Karpas-422 (cell line): ENCODE results near the gene ZCCHC7. TPM values are rescaled to one million over a fixed set of nuclear protein-coding genes. Genes with fewer than 3 reads are reported as not detected.

Experiments
- DNase-seq: peaks from one replicate; pipeline ENCODE4 v3.0.0-alpha.2; 2015
- H2AFZ ChIP-seq: fragments of 200-600 bp; sonication (generic); 2 replicates; pipeline ENCODE4 v1.6.1; 2014; ENCODE audit warnings: antibody characterized with exemption, low read length, mixed read lengths
- H3K27ac ChIP-seq: fragments of 200-600 bp; sonication (generic); 2 replicates; pipeline ENCODE4 v1.5.1; 2014; ENCODE audit warnings: mild to moderate bottlenecking, low read length, moderate library complexity
- H3K27me3 ChIP-seq: fragments of 200-600 bp; sonication (generic); 2 replicates; pipeline ENCODE4 v1.6.1; 2014; ENCODE audit warnings: low read length, mixed read lengths
- H3K36me3 ChIP-seq: fragments of 200-600 bp; sonication (generic); 2 replicates; pipeline ENCODE4 v1.6.1; 2014; ENCODE audit warnings: low read length, mixed read lengths; ENCODE audit not compliant: insufficient read depth
- H3K4me1 ChIP-seq: fragments of 200-600 bp; sonication (generic); 2 replicates; pipeline ENCODE4 v1.6.1; 2014; ENCODE audit warnings: mild to moderate bottlenecking, low read length, mixed read lengths
- H3K4me2 ChIP-seq: fragments of 200-600 bp; sonication (generic); 2 replicates; pipeline ENCODE4 v1.6.1; 2014; ENCODE audit warnings: low read length, low read depth, mild to moderate bottlenecking; ENCODE audit not compliant: poor library complexity, severe bottlenecking
- H3K4me3 ChIP-seq: fragments of 200-600 bp; sonication (generic); 2 replicates; pipeline ENCODE4 v1.5.1; 2014; ENCODE audit warnings: mild to moderate bottlenecking, antibody characterized with exemption, low read length, mixed read lengths
- H3K79me2 ChIP-seq: fragments of 200-600 bp; sonication (generic); 2 replicates; pipeline ENCODE4 v1.6.1; 2014; ENCODE audit warnings: mild to moderate bottlenecking, low read length, mixed read lengths
- H3K9ac ChIP-seq: fragments of 200-600 bp; sonication (generic); 2 replicates; pipeline ENCODE4 v1.6.0; 2014; ENCODE audit warnings: low read length
- H3K9me2 ChIP-seq: fragments of 200-600 bp; sonication (generic), shearing (Covaris generic); replicated peaks from 2 replicates; pipeline ENCODE4 v1.6.0; 2014; ENCODE audit warnings: mild to moderate bottlenecking, low read length, moderate library complexity; ENCODE audit not compliant: insufficient read depth
- H3K9me3 ChIP-seq: fragments of 300-700, 200-600 bp; sonication (generic); 2 replicates; pipeline ENCODE4 v1.6.1; 2014; ENCODE audit warnings: low read length, mixed read lengths
- H4K20me1 ChIP-seq: fragments of 200-600 bp; sonication (generic); 2 replicates; pipeline ENCODE4 v1.6.1; 2014; ENCODE audit warnings: mild to moderate bottlenecking, antibody characterized with exemption, low read length, low read depth; ENCODE audit not compliant: insufficient read depth
- total RNA-seq: library from RNA; depleted of rRNA; stranded (reverse); fragments of >200 nt; shearing (Covaris generic); gene quantifications from 2 replicates; pipeline ENCODE4 v1.2.3, GENCODE V29; 2014; ENCODE audit warnings: low replicate concordance

ZCCHC7 gene
- total RNA-seq, 1 experiment from 2014 or later, result 85.1 TPM

GRCh38 chr9:37324691-37325490 lies 204.5 kb downstream of the ZCCHC7 start:
- Histone ChIP-seq H3K4me2 (peak overlapping the region; percentile 58), H4K20me1 (no peaks in the 10 kb centered on the region), H3K27me3 (no peaks in the 10 kb centered on the region), H3K36me3 (0 out of 2 replicates have a peak, but pooled peaks cover 3% of the 10 kb centered on the region), H3K9me2 (no peaks in the 10 kb centered on the region), H2AFZ (no peak overlapping the region), H3K4me1 (peaks cover 82% of the 10 kb centered on the region), H3K9me3 (no peaks in the 10 kb centered on the region), H3K79me2 (peaks cover 36% of the 10 kb centered on the region), H3K27ac (peak overlapping the region; percentile 100), H3K9ac (peak overlapping the region; percentile 52), H3K4me3 (peak overlapping the region; percentile 19)
- peak; percentile 72 for DNase-seq

- H3K9ac ChIP-seq, result no peak overlapping the region
- no peaks in the 10 kb centered on the region for H3K9me3 ChIP-seq
- no peaks in the 10 kb centered on the region for H3K9me2 ChIP-seq
- no peaks in the 10 kb centered on the region for H3K27me3 ChIP-seq
- peak; percentile 61 for DNase-seq
- no peak overlapping the region for H3K4me3 ChIP-seq
- H2AFZ ChIP-seq, result no peak overlapping the region
- H3K4me2 ChIP-seq, result peak overlapping the region; percentile 58
- 0 out of 2 replicates have a peak, but pooled peaks cover 3% of the 10 kb centered on the region for H3K36me3 ChIP-seq
- peaks cover 40% of the 10 kb centered on the region for H3K79me2 ChIP-seq
- peak overlapping the region; percentile 100 for H3K27ac ChIP-seq
- H3K4me1 ChIP-seq, result peaks cover 91% of the 10 kb centered on the region
- no peaks in the 10 kb centered on the region for H4K20me1 ChIP-seq
These were observed 205.4 kb downstream of the ZCCHC7 start for GRCh38 chr9:37325778-37326177.

- Histone ChIP-seq H3K9me3 (no peaks in the 10 kb centered on the region), H3K4me2 (peak overlapping the region; percentile 58), H3K9ac (peak overlapping the region; percentile 43), H3K4me1 (peaks cover 100% of the 10 kb centered on the region), H3K79me2 (peaks cover 38% of the 10 kb centered on the region), H3K27me3 (no peaks in the 10 kb centered on the region), H2AFZ (no peak overlapping the region), H3K4me3 (no peak overlapping the region), H3K9me2 (no peaks in the 10 kb centered on the region), H3K27ac (peak overlapping the region; percentile 100), H3K36me3 (no peaks in the 10 kb centered on the region), H4K20me1 (no peaks in the 10 kb centered on the region)
- DNase-seq, result no peak
These were observed 207.2 kb downstream of the ZCCHC7 start for GRCh38 chr9:37327553-37327952.

- H3K27ac ChIP-seq, result peak overlapping the region; percentile 100
These were observed 208.3 kb downstream of the ZCCHC7 start for GRCh38 chr9:37328556-37329227.

GRCh38 chr9:37329576-37329975 lies 209.2 kb downstream of the ZCCHC7 start:
- peak; percentile 88 for DNase-seq
- H4K20me1 ChIP-seq, result no peaks in the 10 kb centered on the region
- H3K27me3 ChIP-seq, result no peaks in the 10 kb centered on the region
- no peaks in the 10 kb centered on the region for H3K9me3 ChIP-seq
- peaks cover 44% of the 10 kb centered on the region for H3K79me2 ChIP-seq
- H3K9ac ChIP-seq, result peak overlapping the region; percentile 16; the same call in 1 of the 2 replicates
- H3K4me1 ChIP-seq, result peaks cover 100% of the 10 kb centered on the region
- H3K9me2 ChIP-seq, result no peaks in the 10 kb centered on the region
- no peaks in the 10 kb centered on the region for H3K36me3 ChIP-seq
- no peak overlapping the region for H2AFZ ChIP-seq
- peak overlapping the region; percentile 100 for H3K27ac ChIP-seq
- peak overlapping the region; percentile 24 for H3K4me2 ChIP-seq
- H3K4me3 ChIP-seq, result no peak overlapping the region

More at GRCh38 chr9:37328556-37329227, 208.3 kb downstream of the ZCCHC7 start:
- Histone ChIP-seq H3K4me3 (no peak overlapping the region), H3K4me1 (peaks cover 100% of the 10 kb centered on the region), H3K27me3 (no peaks in the 10 kb centered on the region), H3K79me2 (peaks cover 38% of the 10 kb centered on the region), H3K36me3 (no peaks in the 10 kb centered on the region), H3K4me2 (peak overlapping the region; percentile 21), H3K9me3 (no peaks in the 10 kb centered on the region), H3K9ac (peak overlapping the region; percentile 22; the same call in 1 of the 2 replicates), H3K9me2 (no peaks in the 10 kb centered on the region), H2AFZ (no peak overlapping the region), H4K20me1 (no peaks in the 10 kb centered on the region)
- no peak for DNase-seq

- Histone ChIP-seq H3K4me2 (peak overlapping the region; percentile 24), H3K27ac (peak overlapping the region; percentile 100), H3K36me3 (no peaks in the 10 kb centered on the region), H3K9ac (no peak overlapping the region), H3K9me2 (no peaks in the 10 kb centered on the region), H2AFZ (no peak overlapping the region), H3K79me2 (peaks cover 28% of the 10 kb centered on the region), H4K20me1 (no peaks in the 10 kb centered on the region), H3K9me3 (no peaks in the 10 kb centered on the region), H3K27me3 (no peaks in the 10 kb centered on the region), H3K4me1 (peaks cover 100% of the 10 kb centered on the region), H3K4me3 (no peak overlapping the region)
- DNase-seq, result peak; percentile 58
These were observed 211.5 kb downstream of the ZCCHC7 start for GRCh38 chr9:37331871-37332270.

- H2AFZ ChIP-seq, result no peak overlapping the region
- no peak for DNase-seq
- no peaks in the 10 kb centered on the region for H4K20me1 ChIP-seq
- peaks cover 23% of the 10 kb centered on the region; the same call in 1 of the 2 replicates for H3K79me2 ChIP-seq
- peak overlapping the region; percentile 100 for H3K27ac ChIP-seq
- H3K4me3 ChIP-seq, result peak overlapping the region; percentile 25; the same call in 1 of the 2 replicates
- peak overlapping the region; percentile 44 for H3K4me2 ChIP-seq
- H3K9me3 ChIP-seq, result no peaks in the 10 kb centered on the region
- peaks cover 99% of the 10 kb centered on the region for H3K4me1 ChIP-seq
- no peaks in the 10 kb centered on the region for H3K36me3 ChIP-seq
- H3K9me2 ChIP-seq, result no peaks in the 10 kb centered on the region
- H3K27me3 ChIP-seq, result no peaks in the 10 kb centered on the region
- peak overlapping the region; percentile 16; the same call in 1 of the 2 replicates for H3K9ac ChIP-seq
These were observed 212.2 kb downstream of the ZCCHC7 start for GRCh38 chr9:37332578-37332977.

GRCh38 chr9:37333288-37333687 lies 212.9 kb downstream of the ZCCHC7 start:
- DNase-seq, result no peak
- peak overlapping the region; percentile 100 for H3K27ac ChIP-seq
- H3K27me3 ChIP-seq, result no peaks in the 10 kb centered on the region
- H3K4me2 ChIP-seq, result peak overlapping the region; percentile 44
- peaks cover 23% of the 10 kb centered on the region; the same call in 1 of the 2 replicates for H3K79me2 ChIP-seq
- H3K9me2 ChIP-seq, result no peaks in the 10 kb centered on the region
- H3K36me3 ChIP-seq, result no peaks in the 10 kb centered on the region
- H4K20me1 ChIP-seq, result no peaks in the 10 kb centered on the region
- no peak overlapping the region for H2AFZ ChIP-seq
- peaks cover 99% of the 10 kb centered on the region for H3K4me1 ChIP-seq
- H3K4me3 ChIP-seq, result peak overlapping the region; percentile 25; the same call in 1 of the 2 replicates
- H3K9me3 ChIP-seq, result no peaks in the 10 kb centered on the region
- peak overlapping the region; percentile 16 for H3K9ac ChIP-seq
